Measurements from ENCODE around the gene ST3GAL4.

ST3GAL4 gene

DNA sequence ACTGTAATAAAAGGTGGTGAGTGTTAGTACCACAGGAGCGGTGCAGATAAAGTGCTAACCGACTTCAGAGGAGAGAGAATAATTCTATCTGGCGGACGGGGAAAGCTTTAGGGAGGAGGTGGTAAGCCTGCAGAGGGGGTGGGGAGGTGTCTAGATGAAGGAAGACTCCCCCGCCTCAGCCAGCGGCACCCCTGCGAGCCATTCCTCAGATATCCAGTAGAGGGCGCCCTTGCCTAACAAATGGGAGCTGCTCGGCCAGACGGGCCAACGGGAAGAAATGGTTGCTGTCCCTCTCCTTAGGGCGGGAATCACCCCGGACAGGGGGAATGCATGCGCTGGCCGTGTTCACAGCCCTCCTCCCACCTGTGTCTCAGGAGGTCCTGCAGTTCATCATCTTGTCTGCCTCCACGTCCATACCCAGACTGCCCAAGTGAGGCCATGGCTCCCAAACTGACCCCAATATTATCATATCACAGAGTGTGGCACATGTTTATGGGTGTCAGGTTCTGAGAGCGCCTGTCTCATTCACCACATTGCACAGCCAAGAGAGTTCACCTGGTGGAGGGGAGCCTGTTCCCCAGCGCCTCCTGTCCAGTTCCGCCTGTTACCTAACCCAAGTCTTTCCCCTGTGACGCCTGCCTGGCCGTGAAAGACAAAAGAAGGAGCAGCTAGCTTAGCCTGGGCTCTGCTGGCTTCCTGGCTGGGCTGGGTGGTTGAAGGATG, 85.5 kb downstream of the ST3GAL4 start:
- TF ChIP-seq, protein P1, sequence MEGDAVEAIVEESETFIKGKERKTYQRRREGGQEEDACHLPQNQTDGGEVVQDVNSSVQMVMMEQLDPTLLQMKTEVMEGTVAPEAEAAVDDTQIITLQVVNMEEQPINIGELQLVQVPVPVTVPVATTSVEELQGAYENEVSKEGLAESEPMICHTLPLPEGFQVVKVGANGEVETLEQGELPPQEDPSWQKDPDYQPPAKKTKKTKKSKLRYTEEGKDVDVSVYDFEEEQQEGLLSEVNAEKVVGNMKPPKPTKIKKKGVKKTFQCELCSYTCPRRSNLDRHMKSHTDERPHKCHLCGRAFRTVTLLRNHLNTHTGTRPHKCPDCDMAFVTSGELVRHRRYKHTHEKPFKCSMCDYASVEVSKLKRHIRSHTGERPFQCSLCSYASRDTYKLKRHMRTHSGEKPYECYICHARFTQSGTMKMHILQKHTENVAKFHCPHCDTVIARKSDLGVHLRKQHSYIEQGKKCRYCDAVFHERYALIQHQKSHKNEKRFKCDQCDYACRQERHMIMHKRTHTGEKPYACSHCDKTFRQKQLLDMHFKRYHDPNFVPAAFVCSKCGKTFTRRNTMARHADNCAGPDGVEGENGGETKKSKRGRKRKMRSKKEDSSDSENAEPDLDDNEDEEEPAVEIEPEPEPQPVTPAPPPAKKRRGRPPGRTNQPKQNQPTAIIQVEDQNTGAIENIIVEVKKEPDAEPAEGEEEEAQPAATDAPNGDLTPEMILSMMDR (IDR thresholded peaks at IDR 0.05; ENCODE audit: borderline replicate concordance, insufficient read depth, low read depth, low read length), result peak; percentile 86
- H3K4me3 ChIP-seq (ENCODE audit: low read depth, low read length), result no peak overlapping the region

DNA sequence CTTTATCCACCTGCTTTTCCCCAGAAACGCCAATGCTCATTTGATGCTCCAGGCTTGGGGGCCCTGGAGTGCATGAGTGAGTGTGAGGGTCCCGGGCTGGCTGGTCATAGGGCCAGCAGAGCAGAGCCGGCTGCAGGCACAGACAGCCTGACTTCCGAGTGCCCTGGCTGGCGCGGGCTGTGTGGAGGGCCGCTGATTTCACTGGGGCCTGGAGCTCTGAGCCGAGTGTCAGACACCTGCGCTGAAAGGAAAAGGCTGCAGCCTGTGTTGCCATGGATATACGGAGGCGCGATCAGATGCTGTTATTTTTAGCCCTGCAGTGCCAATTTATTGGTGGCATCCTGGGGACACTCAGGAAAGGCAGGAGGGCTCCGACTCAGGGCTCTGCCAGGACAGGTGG, 87.6 kb downstream of the ST3GAL4 start:
- TF ChIP-seq, protein P1 (IDR thresholded peaks at IDR 0.05; ENCODE audit: borderline replicate concordance, insufficient read depth, low read depth, low read length), result no peak
- H3K4me3 ChIP-seq (ENCODE audit: low read depth, low read length), result no peak overlapping the region

DNA sequence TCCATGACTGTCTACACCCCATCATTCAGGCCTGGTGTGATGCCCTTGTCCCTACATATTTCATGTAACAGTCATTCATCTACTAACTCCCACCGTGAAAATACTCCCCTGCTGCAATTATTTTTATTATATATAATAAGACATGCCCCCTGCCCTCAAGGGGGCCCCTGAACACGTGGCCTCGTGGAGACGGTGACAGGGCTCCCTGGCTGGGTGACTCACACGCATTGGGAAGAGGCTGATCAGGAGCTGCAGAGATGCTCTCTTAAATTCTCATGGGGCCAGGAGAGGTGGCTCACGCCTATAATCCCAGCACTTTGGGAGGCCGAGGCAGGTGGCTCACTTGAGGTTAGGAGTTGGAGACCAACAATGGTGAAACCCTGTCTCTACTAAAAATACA, 88.6 kb downstream of the ST3GAL4 start:
- TF ChIP-seq, protein P1 (IDR thresholded peaks at IDR 0.05; ENCODE audit: borderline replicate concordance, insufficient read depth, low read depth, low read length), result no peak
- no peak overlapping the region for H3K4me3 ChIP-seq (ENCODE audit: low read depth, low read length)

DNA sequence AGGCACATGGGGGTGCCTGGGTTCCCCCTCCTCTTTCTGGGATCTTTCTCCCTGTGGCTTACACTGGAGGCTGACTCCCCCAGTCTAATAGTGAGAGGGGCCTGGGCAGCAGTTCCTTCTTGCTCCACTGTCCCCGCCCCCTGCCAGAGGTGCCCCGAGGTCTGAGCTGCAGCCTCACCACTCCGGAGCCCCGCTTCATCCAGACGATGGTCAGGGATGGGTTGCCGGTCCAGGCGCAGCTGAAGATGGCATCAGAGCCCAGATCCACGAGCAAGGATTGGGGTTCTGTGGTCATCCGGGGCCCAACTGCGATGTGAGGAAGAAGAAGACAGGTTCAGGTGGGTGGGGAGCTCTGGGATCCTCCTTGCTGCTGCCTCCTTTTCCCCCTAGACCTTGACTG, 91.1 kb downstream of the ST3GAL4 start:
- TF ChIP-seq, protein P1 (IDR thresholded peaks at IDR 0.05; ENCODE audit: borderline replicate concordance, insufficient read depth, low read depth, low read length), result no peak
- no peak overlapping the region for H3K4me3 ChIP-seq (ENCODE audit: low read depth, low read length)

DNA sequence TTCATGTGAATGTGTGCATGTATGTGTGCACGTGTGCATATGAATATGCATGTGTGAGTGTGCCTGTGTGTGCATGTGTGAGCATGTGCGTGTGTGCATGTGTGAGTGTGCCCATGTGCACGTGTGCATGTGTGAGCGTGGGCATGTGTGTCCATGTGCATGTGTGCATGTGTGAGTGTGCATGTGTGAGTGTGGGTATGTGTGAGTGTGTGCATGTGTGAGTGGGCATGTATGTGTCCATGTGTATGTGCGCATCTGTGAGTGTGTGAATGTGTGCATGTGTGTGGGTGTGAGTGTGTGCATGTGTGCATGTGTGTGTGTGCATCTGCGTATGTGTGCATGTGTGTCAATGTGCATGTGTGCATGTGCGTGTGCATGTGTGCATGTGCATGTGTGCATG, 94.7 kb downstream of the ST3GAL4 start:
- TF ChIP-seq, protein P1 (IDR thresholded peaks at IDR 0.05; ENCODE audit: borderline replicate concordance, insufficient read depth, low read depth, low read length), result no peak
- no peak overlapping the region for H3K4me3 ChIP-seq (ENCODE audit: low read depth, low read length)

DNA sequence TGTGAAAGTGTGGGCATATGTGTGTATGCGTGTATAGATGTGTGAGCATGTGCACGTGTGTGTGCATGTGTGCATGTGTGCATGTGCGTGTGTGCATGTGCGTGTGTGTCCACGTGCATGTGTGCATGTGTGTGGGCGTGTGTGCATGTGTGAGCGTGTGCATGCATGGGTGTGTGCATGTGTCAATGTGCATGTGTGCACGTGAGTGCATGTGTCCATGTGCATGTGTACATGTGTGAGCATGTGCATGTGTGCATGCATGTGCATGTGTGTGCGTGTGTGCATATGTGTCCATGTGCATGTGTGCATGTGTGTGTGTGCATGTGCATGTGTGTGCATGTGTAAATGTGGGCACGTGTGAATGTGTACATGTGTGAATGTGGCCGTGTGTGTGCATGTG, 95.3 kb downstream of the ST3GAL4 start:
- TF ChIP-seq, protein P1 (IDR thresholded peaks at IDR 0.05; ENCODE audit: borderline replicate concordance, insufficient read depth, low read depth, low read length), result no peak
- no peak overlapping the region for H3K4me3 ChIP-seq (ENCODE audit: low read depth, low read length)

DNA sequence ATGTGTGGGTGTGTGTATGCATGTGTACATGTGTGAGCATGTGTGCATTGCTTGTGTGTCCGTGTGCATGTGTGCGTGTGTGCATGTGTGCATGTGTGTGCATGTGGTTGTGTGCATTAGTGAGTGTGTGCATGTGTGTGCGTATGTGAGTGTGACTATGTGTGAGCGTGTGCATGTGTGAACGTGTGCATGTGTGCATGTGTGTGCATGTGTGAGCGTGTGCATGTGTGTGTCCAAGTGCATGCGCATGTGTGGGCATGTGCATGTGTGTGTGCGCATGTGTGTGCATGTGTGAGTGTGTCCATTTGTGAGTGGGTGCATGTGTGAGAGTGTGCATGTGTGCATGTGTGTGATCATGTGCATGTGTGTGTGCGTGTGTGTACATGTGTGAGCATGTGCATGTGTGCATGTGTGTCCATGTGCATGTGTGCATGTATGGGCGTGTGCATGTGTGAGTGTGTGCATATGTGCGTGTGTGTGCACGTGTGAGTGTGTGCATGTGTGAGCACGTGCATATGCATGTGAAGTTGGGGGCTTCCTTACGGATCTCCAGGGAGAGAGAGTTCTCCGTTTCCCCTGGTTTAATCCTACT, 95.8 kb downstream of the ST3GAL4 start:
- H3K4me3 ChIP-seq (ENCODE audit: low read depth, low read length), result no peak overlapping the region
- TF ChIP-seq, protein P1 (IDR thresholded peaks at IDR 0.05; ENCODE audit: borderline replicate concordance, insufficient read depth, low read depth, low read length), result no peak
